GM18909 (cell line): ENCODE results near the gene PSPC1.
"Not testable (repeated sequence)": the region's sequence is repeated elsewhere in the genome, so short reads cannot be mapped to it uniquely, and the experiment has no call there.

Experiments
- ATAC-seq: cut with Tn5 transposase; IDR thresholded peaks from one replicate; pipeline ENCODE4 v1.9.1; 2021; ENCODE audit warnings: mild to moderate bottlenecking; ENCODE audit not compliant: unreplicated experiment, poor library complexity

PSPC1 gene

GRCh38 chr13:19782727-19783682 is at the start of gene PSPC1:
TSS of gene PSPC1 (minus strand) at chr13:19782945. CDS start at chr13:19782757, 188 bp downstream.
- peak; percentile 86 for ATAC-seq

DNA sequence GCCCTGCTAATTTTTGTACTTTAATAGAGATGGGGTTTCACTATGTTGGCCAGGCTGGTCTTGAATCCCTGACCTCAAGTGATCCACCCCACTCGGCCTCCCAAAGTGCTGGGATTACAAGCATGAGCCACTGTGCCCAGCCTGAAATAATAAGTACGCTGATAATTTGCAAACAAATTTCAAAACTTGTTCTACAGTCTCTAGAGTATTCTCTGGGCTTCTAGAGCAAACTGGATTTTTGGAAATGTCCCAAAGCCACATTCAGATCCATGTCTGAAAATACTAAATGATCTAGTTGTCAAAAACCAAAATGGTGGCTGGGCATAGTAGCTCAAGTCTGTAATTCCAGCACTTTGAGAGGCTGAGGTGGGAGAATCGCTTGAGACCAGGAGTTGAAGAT is 39.9 kb upstream of the PSPC1 start:
- no peak for ATAC-seq

DNA sequence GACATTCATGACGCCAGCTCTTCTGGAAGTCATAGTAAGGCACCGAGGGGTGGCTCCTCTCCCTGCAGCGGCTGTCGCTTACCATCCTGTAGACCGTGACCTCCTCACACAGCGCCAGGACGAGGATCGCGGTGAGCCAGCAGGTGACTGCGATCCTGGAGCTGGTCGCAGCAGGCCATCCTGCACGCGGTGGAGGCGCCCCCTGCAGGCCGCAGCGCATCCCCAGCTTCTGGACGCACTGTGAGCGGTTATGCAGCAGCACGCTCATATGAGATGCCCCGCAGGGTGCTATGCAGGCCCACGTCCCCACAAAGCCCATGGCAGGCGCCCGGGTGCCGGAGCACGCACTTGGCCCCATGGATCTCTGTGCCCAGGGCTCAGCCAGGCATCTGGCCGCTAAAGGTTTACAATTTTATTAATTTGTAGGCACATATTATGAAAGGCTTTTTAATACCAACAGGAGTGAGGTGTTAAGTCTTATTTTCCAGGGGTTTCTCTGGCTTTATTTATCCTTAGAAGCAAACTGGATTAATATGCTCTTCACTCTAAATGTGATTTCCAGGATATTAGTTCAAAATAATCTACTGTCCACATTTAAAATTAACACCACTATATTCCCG is 35.6 kb upstream of the PSPC1 start:
- ATAC-seq = no peak

- no peak for ATAC-seq
Measured at GRCh38 chr13:19817510-19818158, 34.9 kb upstream of the PSPC1 start.

DNA sequence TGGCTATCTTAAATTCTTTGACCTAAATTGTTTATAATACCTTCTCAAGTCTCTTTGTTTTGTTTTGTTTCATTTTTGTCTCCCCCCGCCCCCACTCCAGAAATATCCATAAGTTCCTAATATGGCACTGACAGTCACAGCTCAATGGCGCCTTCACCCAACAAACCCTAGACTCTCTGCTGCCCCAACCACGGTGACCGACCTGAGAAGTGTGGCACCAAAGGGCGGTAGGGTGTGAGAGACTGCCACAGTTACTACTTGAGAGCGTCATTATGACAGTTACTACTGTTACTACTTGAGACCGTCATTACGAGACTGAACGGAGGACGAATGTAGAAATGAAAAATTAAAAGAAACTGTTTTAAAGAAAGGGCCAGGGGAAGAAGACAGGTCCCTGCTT is 34.4 kb upstream of the PSPC1 start:
- ATAC-seq = no peak

DNA sequence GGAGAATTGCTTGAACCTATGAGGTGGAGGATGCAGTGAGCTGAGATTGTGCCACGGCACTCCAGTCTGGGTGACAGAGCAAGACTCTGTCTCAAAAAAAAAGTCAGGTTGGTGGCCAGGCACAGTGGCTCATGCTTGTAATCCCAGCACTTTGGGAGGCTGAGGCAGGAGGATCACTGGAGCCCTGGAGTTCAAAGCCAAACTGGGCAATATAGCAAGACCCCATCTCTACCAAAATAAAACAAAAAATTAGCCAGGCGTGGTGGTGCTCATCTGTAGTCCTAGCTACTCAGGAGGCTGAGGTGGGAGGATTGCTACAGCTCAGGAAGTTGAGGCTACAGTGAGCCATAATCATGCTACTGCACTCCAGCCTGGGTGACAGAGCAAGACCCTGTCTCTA is 33.1 kb upstream of the PSPC1 start:
- not testable (repeated sequence) for ATAC-seq

DNA sequence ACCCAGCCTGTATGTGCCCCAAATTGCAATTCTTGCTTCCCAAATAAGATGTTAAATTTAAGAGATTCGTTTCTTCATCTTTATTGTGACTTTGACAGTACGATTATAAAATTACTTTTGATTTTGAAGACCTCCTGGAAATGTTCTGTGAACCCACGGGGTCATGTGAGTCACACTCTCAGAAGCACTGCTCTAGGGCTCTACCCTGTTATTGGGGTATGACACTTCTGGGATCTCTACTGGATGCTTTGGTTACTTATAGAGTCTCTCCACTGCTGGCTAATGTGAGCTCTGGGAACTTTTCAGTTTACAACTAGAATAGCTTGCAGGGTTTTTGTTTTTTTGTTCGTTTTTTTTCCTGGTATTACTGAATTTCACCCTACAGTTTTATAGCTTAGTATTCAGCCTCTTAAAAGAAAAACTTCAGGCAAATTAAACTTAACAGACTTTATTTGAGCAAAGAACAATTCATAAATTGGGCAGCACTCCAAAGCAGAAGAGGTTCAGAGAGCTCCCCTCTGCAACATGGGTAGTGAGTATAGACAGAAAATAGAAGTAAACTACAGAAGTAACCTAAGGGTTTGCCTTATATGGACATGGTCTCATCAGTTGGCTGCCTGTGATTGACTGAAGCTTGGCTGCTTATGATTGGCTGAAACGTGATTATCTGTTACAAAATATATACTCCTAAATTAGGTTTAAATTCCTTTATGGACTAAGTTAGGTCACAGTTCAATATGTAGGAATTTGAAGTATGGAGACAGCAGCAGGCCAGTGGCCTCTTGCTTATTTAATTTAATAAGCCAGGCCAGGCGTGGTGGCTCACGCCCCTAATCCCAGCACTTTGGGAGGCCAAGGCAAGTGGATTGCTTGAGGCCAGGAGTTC is 28.5 kb upstream of the PSPC1 start:
- ATAC-seq = no peak

- no peak for ATAC-seq
Measured at GRCh38 chr13:19810151-19810550, 27.4 kb upstream of the PSPC1 start.

GRCh38 chr13:19805765-19806164 is 23.0 kb upstream of the PSPC1 start:
- no peak for ATAC-seq

DNA sequence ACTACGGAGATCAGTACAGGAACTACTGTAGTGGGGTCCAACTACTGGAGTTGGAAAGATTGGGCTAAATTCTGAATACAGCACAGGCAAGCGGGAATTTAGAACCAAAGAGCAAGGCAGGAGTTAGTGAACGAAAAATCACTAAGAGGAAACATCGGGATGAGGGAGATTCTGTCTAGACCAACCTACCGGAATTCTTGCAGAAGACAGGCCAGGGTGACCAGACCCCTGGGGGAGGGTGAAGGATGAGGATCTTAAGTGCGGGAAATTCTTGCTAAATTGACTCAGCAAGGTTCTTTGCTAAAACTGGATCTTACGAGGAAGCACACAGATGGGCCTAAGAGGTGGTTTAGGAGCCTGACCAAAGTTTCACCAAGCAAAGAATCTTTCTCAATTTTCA is 13.2 kb upstream of the PSPC1 start:
- no peak for ATAC-seq

DNA sequence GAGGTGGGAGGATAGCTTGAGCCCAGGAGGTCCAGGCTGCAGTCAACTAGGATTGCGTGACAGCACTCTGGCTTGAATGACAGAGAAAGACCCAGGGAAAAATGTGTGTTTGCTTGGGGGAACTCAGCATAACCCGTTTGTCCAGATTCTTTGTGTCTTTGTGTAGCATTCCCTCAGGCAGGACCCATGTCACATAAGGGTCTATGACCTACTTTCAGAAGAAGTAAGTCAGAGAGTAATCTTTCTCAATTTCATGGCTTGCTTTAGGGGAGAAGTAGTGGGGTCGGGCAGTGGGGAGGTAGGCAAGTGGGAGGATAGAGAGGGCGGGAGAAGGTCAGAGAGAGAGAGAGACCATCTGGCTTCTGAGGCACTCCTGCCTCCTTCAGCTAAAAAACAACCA is 11.9 kb upstream of the PSPC1 start:
- no peak for ATAC-seq

DNA sequence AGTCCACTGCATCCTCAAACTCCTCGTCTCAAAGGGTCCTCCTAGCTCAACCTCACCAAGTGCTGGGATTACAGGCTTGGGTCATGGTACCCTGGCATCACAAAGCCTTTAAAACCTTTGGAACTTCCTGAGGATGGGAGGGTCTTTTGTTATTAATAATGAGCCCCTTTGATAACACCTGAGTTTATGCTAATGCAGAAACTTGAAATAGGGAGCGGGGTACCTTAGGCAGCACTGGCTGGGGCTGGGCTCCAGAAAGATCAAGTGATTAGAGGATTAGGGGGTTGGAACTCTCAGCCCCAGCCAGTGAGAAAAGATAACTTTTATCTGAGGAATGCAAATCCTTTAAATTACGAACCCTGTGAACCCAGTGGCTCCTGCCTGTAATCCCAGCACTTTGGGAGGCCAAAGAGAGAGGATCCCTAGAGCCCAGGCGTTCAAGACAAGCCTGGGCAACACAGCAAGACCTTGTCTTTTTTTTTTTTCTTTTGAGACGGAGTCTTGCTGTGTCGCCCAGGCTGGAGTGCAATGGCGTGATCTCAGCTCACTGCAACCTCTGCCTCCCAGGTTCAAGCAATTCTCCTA is 9.3 kb upstream of the PSPC1 start:
- ATAC-seq = no peak

- ATAC-seq = peak; percentile 55
Measured at GRCh38 chr13:19782049-19782726, 557 bp downstream of the PSPC1 start.

GRCh38 chr13:19781526-19781925 is 1.2 kb downstream of the PSPC1 start:
- no peak for ATAC-seq

DNA sequence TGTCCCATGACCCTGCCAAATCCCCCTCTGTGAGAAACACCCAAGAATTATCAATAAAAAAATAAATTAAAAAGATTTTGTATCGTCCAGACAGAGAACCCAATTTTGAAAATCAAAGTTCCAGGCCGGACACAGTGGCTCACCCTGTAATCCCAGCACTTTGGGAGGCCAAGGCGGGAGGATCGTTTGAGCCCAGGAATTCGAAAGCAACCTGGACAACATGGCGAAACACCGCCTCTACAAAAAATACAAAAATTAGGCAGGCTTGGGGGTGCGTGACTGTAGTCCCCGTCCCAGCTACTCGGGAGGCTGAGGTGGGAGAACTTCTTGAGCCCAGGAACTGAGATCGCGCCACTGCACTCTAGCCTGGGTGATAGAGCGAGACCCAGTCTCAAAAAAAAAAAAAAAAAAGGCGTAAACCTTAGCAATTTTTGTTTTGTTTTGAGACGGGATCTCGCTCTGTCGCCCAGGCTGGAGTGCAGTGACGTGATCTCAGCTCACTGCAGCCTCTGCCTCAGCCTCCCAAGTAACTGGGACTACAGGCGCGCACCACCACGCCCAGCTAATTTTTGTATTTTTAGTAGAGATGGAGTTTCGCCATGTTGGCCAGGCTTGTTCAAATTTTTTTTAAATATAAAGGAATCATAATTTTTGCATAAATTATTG is 1.9 kb downstream of the PSPC1 start:
- not testable (repeated sequence) for ATAC-seq

GRCh38 chr13:19772306-19772705 is 10.4 kb downstream of the PSPC1 start:
- no peak for ATAC-seq

DNA sequence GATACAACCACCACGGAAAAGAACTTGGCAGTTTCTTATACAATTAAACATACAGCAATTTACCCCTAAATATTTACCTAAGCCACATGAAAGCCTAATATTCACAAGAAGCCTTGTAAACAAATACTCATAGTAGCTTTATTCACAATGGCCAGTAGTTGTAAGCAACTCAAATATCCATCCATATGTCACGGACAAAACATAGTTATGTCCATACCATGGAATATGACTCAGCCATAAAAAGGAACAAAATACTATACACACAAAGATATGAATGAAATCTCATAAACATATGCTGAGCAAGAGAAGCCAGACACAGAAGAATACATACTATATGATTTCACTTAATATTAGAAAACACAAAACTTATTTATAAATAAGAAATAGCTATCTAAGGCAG is 12.9 kb downstream of the PSPC1 start:
- no peak for ATAC-seq

DNA sequence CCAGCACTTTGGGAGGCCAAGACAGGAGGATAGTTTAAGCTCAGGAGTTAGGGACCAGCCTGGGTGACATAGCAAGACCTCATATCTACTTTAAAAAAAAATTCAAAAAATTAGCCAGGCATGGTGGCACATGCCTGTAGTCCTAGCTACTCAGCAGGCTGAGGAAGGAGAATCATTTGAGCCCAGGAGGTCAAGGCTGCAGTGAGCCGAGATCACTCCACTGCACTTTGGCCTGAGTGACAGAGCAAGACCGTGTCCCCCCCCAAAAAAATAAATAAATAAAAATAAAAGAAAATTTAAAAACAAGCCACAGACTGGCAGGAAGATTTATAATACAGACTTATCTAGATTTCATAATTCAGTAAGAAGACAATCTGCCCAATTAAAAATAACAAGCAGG is 14.8 kb downstream of the PSPC1 start:
- ATAC-seq = no peak

GRCh38 chr13:19766591-19766990 is 16.2 kb downstream of the PSPC1 start:
- ATAC-seq = no peak
